Right cardiac atrium (tissue), 5 donors: Measurements from ENCODE around the gene KRTAP12-1. TPM values are rescaled to one million over a fixed set of nuclear protein-coding genes. Genes with fewer than 3 reads are reported as not detected.
A peak's percentile ranks its signal among the peaks of the same experiment; 100 is the strongest.

Experiments used
- ATAC-seq, 2 donors: fragments of 200-7000 bp; cut with Tn5 transposase; one replicate each; pipeline versions ENCODE4 v1.8.0 to v1.9.1; 2020; ENCODE audit warnings: moderate library complexity in 2 of 2, mild to moderate bottlenecking in 1 of 2
- DNase-seq, 3 donors: peaks; one replicate each; pipeline ENCODE4 v3.0.0-alpha.2; 2020
- H3K27ac ChIP-seq: one replicate; pipeline ENCODE4 v1.5.1; 2013; ENCODE audit warnings: mild to moderate bottlenecking, low read length, control low read depth, moderate library complexity
- H3K27me3 ChIP-seq: one replicate; pipeline ENCODE4 v1.6.1; 2013; ENCODE audit not compliant: control insufficient read depth, insufficient read depth
- H3K4me1 ChIP-seq: one replicate; pipeline ENCODE4 v1.6.1; 2013; ENCODE audit warnings: low read length; ENCODE audit not compliant: control insufficient read depth, insufficient read depth
- H3K4me3 ChIP-seq: one replicate; pipeline ENCODE4 v1.5.1; 2013; ENCODE audit warnings: low read length, control low read depth
- H3K9me3 ChIP-seq: one replicate; pipeline ENCODE4 v1.6.1; 2013; ENCODE audit warnings: low read length; ENCODE audit not compliant: control insufficient read depth
- WGBS: extraction: QIAGEN DNeasy Blood & Tissue Kit; methylation state at CpG from one replicate; pipeline ENCODE4 v1.1.7; 2013; 5-methylcytosine and 5-hydroxymethylcytosine counted together
- intact Hi-C, 4 donors: fragments of 100-400 bp; cut with DNase I; formaldehyde crosslinking; loops; one replicate each; pipeline versions ENCODE4 v1.11.0 to v1.14.0; 2022 to 2023
- polyA plus RNA-seq: library from polyadenylated mRNA; stranded (reverse); fragments of 200-250 nt; gene quantifications from one replicate; pipeline ENCODE4 v1.2.3, GENCODE V29; 2013
- total RNA-seq, 4 donors: library from RNA; stranded (reverse); fragmentation: NEBNext Ultra II Directional; extraction: Animal tissue kit (Norgen Biotek cat#: 25700); gene quantifications; one replicate each; pipeline ENCODE4 v1.2.1, GENCODE V29; 2021
- donor health status: healthy with polysubstance abuse.
- donor health status: DM: no; HTN: yes; CAD: no.
- donor health status: DM: no; HTN: no; CAD: no.
- donor health status: DM: no; HTN: yes; CAD: no; lungs with severe emphysema.
- donor health status: DM: yes; HTN: yes; CAD: no.

KRTAP12-1 gene
- total and polyA plus RNA-seq, 5 donors: not detected

DNA sequence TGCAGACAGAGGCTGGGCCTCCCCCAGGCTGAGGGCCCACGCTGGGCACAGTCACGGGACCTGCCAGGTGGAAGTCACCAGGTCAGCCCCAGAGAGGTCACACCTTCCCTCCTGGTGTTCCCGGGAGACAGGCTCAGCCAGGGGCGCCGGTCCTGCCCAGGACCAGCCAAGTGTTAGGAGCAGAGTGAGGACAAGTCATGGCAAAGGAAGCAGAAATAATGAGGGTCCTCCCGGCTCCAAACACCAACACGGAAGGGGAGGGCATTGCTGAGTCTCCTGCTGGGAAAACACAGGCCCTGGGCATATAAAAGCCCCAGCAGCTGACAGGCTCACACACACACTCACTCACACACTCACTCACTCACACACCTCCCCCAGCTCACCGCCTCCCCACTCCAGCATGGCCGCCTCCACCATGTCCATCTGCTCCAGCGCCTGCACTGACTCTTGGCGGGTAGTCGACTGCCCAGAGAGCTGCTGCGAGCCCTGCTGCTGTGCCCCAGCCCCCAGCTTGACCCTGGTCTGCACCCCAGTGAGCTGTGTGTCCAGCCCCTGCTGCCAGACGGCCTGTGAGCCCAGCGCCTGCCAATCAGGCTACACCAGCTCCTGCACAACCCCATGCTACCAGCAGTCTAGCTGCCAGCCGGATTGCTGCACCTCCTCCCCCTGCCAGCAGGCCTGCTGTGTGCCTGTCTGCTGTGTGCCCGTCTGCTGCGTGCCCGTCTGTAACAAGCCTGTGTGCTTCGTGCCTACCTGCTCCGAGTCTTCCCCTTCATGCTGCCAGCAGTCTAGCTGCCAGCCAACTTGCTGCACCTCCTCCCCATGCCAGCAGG, 44.7 kb downstream of the KRTAP12-1 start, which contains the start of gene KRTAP10-10:
TSS of gene KRTAP10-10 (plus strand) at position 339 of the 833 bp plus-strand sequence. CDS start at position 401, 62 bp downstream.
- 47% methylated on average over 21 of the region's 21 CpGs for WGBS
- peaks cover 4% of the 10 kb centered on the region for H3K9me3 ChIP-seq
- peak in 1 of 2 donors; percentile 49 for ATAC-seq
- H3K27me3 ChIP-seq: no peaks in the 10 kb centered on the region
- H3K27ac ChIP-seq: no peak within 1 kb of the TSS
- no peak for DNase-seq
- intact Hi-C loops: no loop called here
- no peaks in the 10 kb centered on the region for H3K4me1 ChIP-seq
- no peak within 1 kb of the TSS for H3K4me3 ChIP-seq

DNA sequence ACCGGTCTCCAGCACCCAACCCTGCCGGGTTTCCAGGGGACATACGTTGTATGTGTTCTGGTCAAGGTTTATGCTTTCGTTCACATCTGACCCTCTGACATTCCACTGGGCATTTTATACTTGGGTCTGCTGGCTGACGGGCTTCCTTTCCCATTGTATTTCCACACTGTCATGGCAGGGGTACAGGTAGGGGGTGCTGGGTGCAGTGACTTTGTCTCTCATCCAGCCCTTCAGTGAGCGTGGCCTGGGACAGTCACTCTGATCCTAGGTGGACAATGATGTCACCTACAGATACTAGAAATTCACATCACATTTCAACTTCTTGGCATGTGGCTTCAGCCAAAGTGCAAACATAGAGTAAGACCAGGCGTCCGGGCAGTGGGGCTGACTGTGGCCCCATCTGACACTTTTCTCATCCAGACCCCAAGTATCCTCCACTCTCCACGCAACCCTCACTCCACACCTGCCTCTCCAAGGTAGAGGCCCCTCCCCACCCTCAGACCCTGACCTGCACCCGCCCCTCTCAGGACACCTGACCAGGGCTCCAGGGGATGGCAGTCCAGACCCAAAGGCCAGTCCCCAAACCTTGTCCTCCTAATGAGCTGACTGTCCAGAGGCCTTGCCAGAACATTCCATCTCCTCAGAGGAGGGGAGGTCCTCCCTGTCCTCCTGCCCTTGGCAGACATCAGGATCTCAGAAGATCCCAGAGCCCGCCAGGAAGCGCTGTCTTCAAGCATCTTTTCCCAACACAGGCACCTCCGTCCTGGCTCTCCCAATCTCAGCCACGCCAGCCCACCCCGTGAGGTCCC, 45.5 kb downstream of the KRTAP12-1 start:
- intact Hi-C loops: no loop called here
- no peak overlapping the region for H3K27ac ChIP-seq
- H3K4me1 ChIP-seq: no peaks in the 10 kb centered on the region
- no peaks in the 10 kb centered on the region for H3K27me3 ChIP-seq
- peaks cover 4% of the 10 kb centered on the region for H3K9me3 ChIP-seq
- 81% methylated on average over 15 of the region's 15 CpGs for WGBS
- ATAC-seq (peak in 1 of 2 donors; percentile 36), DNase-seq (no peak)
- no peak overlapping the region for H3K4me3 ChIP-seq

DNA sequence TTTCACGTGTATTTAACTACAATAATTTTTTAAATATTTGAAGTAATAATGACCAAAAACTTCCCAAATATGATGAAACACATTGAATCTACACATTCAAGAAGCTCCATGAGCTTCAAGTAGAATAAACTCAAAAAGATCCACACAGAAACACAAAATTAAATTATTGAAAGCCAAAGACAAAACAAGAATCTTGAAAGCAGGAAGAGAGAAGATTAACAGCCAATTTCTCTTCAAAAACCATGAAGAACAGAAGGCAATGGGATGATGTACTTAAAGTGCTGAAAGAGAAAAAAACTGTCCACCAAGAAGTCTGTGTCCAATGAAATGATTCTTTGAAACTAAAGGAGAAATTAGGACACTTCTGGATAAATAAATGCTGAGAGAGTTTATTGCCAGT, 49.9 kb downstream of the KRTAP12-1 start:
- Histone ChIP-seq H3K27me3 (no peaks in the 10 kb centered on the region), H3K4me1 (no peaks in the 10 kb centered on the region), H3K27ac (no peak overlapping the region), H3K9me3 (no peaks in the 10 kb centered on the region), H3K4me3 (no peak overlapping the region)
- DNase-seq (no peak), ATAC-seq (no peak)
- intact Hi-C loops: no loop called here
- WGBS: 98% methylated on average over 1 of the region's 1 CpG

Other genes with a start within 250 kb of the KRTAP12-1 start
- 1 to 10 TPM in 3 of 4 donors, under 1 TPM in 1; 0.89 to 1.1 (median 1.0) TPM for gene LRRC3, start 226.7 kb downstream of the KRTAP12-1 start, total RNA-seq
- 0.93 TPM for gene LRRC3, start 226.7 kb downstream of the KRTAP12-1 start, polyA plus RNA-seq
- gene KRTAP10-1, start 142.0 kb downstream of the KRTAP12-1 start, total RNA-seq: not detected
- gene KRTAP10-1, start 142.0 kb downstream of the KRTAP12-1 start, polyA plus RNA-seq: not detected
- gene KRTAP10-2, start 130.7 kb downstream of the KRTAP12-1 start, total RNA-seq: not detected
- gene KRTAP10-2, start 130.7 kb downstream of the KRTAP12-1 start, polyA plus RNA-seq: 0.11 TPM
- not detected for gene KRTAP10-3, start 123.4 kb downstream of the KRTAP12-1 start, total RNA-seq
- gene KRTAP10-3, start 123.4 kb downstream of the KRTAP12-1 start, polyA plus RNA-seq: not detected
- gene KRTAP10-4, start 108.4 kb downstream of the KRTAP12-1 start, total RNA-seq: not detected
- gene KRTAP10-4, start 108.4 kb downstream of the KRTAP12-1 start, polyA plus RNA-seq: not detected
- not detected for gene KRTAP10-5, start 101.6 kb downstream of the KRTAP12-1 start, total RNA-seq
- not detected for gene KRTAP10-5, start 101.6 kb downstream of the KRTAP12-1 start, polyA plus RNA-seq
- not detected for gene KRTAP10-6, start 89.7 kb downstream of the KRTAP12-1 start, total RNA-seq
- not detected for gene KRTAP10-6, start 89.7 kb downstream of the KRTAP12-1 start, polyA plus RNA-seq
- gene KRTAP10-7, start 81.6 kb downstream of the KRTAP12-1 start, total RNA-seq: not detected
- not detected for gene KRTAP10-7, start 81.6 kb downstream of the KRTAP12-1 start, polyA plus RNA-seq
- gene KRTAP10-8, start 70.1 kb downstream of the KRTAP12-1 start, total RNA-seq: not detected
- not detected for gene KRTAP10-8, start 70.1 kb downstream of the KRTAP12-1 start, polyA plus RNA-seq
- not detected for gene KRTAP10-9, start 55.1 kb downstream of the KRTAP12-1 start, total RNA-seq
- not detected for gene KRTAP10-9, start 55.1 kb downstream of the KRTAP12-1 start, polyA plus RNA-seq
- gene KRTAP10-10, start 44.8 kb downstream of the KRTAP12-1 start, total RNA-seq: not detected
- gene KRTAP10-10, start 44.8 kb downstream of the KRTAP12-1 start, polyA plus RNA-seq: not detected
- gene KRTAP10-11, start 35.7 kb downstream of the KRTAP12-1 start, total RNA-seq: not detected
- not detected for gene KRTAP10-11, start 35.7 kb downstream of the KRTAP12-1 start, polyA plus RNA-seq
- not detected for gene KRTAP12-4, start 27.5 kb downstream of the KRTAP12-1 start, total RNA-seq
- not detected for gene KRTAP12-4, start 27.5 kb downstream of the KRTAP12-1 start, polyA plus RNA-seq
- not detected for gene KRTAP12-3, start 24.2 kb downstream of the KRTAP12-1 start, total RNA-seq
- gene KRTAP12-3, start 24.2 kb downstream of the KRTAP12-1 start, polyA plus RNA-seq: not detected
- not detected for gene KRTAP12-2, start 15.2 kb downstream of the KRTAP12-1 start, total RNA-seq
- not detected for gene KRTAP12-2, start 15.2 kb downstream of the KRTAP12-1 start, polyA plus RNA-seq
- gene KRTAP10-12, start 15.0 kb upstream of the KRTAP12-1 start, total RNA-seq: not detected
- gene KRTAP10-12, start 15.0 kb upstream of the KRTAP12-1 start, polyA plus RNA-seq: not detected
- 1 to 10 TPM in 3 of 4 donors, under 1 TPM in 1; 0.29 to 4.6 (median 1.3) TPM for gene TSPEAR, start 29.4 kb upstream of the KRTAP12-1 start, total RNA-seq
- 2.2 TPM for gene TSPEAR, start 29.4 kb upstream of the KRTAP12-1 start, polyA plus RNA-seq
- 10 to 100 TPM; 57.0 to 69.8 (median 64.7) TPM for gene UBE2G2, start 119.7 kb upstream of the KRTAP12-1 start, total RNA-seq
- 39.6 TPM for gene UBE2G2, start 119.7 kb upstream of the KRTAP12-1 start, polyA plus RNA-seq
- gene SUMO3, start 135.9 kb upstream of the KRTAP12-1 start, total RNA-seq: 10 to 100 TPM; 74.4 to 87.8 (median 84.1) TPM
- gene SUMO3, start 135.9 kb upstream of the KRTAP12-1 start, polyA plus RNA-seq: 53.3 TPM
- 100 to 1,000 TPM; 192 to 206 (median 197) TPM for gene PTTG1IP, start 191.5 kb upstream of the KRTAP12-1 start, total RNA-seq
- gene PTTG1IP, start 191.5 kb upstream of the KRTAP12-1 start, polyA plus RNA-seq: 172 TPM
- 10 to 100 TPM; 19.1 to 46.5 (median 33.7) TPM for gene ITGB2, start 238.7 kb upstream of the KRTAP12-1 start, total RNA-seq
- gene ITGB2, start 238.7 kb upstream of the KRTAP12-1 start, polyA plus RNA-seq: 11.9 TPM